CD4-positive, alpha-beta T cell treated with Interleukin-15 for 4 hours (primary cell): ENCODE results near the gene CASP8.
"Not testable (repeated sequence)": the region's sequence is repeated elsewhere in the genome, so short reads cannot be mapped to it uniquely, and the experiment has no call there.

Experiments
- DNase-seq: peaks from one replicate; pipeline ENCODE4 v3.0.0-alpha.2; 2020; ENCODE audit warnings: low spot score

CASP8 gene

DNA sequence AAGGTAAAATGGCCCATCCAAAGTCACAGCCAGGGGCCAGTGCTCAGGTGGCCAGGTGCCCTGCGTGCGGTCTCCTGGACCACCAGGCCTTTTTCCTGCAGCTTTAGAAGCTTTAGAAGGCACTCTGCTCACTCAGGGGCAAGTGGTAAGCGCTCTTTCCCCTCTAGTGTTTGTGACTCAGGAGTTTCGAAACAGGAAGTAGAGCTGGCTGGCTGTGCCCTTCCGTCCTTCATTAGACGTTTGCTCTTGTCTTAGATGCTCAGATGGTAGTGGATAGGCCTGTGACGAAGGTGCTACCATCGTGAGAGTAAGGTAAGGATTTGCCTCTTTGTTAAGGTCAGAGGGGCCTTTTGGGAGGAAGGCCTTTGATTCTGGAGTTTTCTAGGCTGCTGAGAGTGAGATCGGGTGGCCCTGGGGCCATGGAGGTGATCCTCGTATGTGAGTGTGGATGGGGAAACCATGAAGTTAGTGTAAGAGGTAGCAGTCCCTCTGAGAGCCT is at the start of gene CASP8:
Gene CASP8, plus strand, starts transcription at position 235 of the 499 bp plus-strand sequence. CDS start 5,951 bp downstream, outside the sequence.
- peak; percentile 87 for DNase-seq

DNA sequence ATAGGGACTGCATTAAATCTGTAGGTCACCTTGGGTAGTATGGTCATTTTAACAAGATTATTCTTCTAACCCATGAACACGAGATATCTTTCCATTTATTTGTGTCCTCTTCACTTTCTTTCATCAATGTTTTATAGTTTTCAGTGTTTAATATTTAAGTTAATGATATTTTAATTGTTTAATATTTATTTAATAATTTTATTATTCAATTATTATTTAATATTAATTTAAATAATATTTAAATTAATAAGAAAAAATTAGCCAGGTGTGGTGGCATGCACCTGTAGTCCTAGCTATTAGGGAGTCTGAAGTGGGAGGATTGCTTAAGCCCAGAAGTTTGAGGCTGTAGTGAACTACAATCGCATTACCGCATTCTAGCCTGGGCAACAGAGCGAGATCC is 44.4 kb upstream of the CASP8 start:
- no peak for DNase-seq

DNA sequence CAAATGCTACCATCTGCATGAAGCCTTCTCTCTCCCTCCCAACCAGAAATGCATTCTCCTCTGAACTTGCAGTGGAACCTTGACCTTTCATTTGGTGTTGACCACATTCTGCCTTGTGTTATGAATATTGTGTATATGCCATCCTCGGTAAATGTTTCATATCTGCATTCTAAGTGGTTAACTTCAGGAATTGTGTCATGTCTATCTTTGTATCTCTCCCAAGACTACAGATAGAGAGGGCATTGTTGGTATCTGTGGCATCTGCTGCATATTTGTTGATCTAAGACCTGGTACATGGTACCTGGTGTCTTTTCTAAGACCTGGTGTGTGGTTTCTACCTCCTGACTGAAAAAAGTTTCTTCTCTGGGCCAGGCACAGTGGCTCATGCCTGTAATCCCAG is 43.4 kb upstream of the CASP8 start:
- DNase-seq, result no peak

DNA sequence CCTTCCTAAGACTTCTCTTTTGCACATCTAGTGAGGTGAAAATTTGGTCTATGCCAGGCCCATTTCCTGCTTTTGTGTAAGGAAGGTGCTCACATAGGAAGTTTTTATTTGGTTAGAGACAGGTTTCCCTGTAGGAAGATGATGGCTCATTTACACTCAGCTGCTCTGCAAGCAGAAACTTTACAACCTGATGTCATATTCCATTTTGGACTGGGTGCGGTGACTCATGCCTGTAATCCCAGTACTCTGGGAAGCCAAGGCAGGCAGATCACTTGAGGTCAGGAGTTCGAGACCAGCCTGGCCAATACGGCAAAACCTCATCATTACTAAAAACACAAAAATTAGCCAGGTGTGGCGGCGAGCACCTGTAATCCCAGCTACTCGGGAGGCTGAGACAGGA is 41.6 kb upstream of the CASP8 start:
- no peak for DNase-seq

DNA sequence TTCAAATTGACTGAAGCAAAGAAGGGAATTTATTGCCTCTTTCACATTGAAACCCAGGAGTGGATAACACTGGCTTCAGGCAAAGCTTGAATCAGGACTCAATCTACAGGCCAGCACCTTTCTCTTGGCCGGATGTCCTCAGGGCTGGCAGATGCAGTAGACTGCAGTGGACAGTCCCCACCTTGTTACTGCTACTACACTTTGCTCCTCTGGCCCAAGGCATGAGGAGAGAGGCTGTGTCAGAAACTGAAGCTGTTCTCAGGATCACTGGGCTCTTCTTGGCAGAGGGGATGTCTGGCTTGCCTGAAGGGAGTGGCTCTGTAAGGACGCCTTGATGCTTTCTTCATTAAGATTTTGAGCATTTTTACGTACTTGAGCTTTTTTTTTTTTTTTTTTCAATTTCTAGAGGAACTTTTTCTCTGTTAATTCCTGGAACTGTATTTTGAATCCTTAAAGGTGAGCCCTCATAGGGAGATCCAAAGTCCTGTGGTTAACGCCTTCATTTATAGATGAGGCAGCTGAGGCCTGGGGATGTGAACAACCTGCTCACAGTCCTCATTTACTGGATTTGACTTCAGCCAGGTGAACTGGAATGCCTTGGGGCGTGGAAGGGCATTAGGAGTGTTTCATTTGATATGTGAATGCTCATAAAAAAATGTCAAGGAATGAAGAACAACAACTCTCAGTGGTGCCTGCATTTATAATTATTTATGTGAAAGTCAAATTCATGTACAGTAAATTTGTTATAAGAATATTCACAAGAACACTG is 40.8 kb upstream of the CASP8 start:
- no peak for DNase-seq

DNA sequence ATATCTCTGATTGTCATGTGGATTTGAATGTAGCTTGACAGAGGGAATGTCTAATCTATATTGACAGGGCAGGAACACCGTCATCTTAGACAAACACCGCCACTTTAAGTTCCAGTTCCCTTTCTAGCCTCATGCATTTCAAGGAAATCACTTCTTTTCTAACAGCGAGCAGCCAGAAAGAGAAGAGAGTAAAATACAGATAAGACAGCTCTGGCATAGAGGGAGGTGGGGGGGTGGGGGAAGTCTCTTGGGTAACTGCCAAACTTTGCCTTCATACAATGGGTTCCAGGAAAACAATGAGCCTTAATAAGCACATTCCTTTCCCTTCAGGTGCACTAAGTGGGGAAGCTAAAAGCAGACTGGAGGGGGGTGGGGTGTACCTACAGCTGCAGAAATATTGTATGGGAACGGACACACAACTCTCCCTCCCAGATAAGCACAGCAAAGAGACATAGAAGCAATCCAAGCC is 40.2 kb upstream of the CASP8 start:
- DNase-seq, result peak; percentile 43

DNA sequence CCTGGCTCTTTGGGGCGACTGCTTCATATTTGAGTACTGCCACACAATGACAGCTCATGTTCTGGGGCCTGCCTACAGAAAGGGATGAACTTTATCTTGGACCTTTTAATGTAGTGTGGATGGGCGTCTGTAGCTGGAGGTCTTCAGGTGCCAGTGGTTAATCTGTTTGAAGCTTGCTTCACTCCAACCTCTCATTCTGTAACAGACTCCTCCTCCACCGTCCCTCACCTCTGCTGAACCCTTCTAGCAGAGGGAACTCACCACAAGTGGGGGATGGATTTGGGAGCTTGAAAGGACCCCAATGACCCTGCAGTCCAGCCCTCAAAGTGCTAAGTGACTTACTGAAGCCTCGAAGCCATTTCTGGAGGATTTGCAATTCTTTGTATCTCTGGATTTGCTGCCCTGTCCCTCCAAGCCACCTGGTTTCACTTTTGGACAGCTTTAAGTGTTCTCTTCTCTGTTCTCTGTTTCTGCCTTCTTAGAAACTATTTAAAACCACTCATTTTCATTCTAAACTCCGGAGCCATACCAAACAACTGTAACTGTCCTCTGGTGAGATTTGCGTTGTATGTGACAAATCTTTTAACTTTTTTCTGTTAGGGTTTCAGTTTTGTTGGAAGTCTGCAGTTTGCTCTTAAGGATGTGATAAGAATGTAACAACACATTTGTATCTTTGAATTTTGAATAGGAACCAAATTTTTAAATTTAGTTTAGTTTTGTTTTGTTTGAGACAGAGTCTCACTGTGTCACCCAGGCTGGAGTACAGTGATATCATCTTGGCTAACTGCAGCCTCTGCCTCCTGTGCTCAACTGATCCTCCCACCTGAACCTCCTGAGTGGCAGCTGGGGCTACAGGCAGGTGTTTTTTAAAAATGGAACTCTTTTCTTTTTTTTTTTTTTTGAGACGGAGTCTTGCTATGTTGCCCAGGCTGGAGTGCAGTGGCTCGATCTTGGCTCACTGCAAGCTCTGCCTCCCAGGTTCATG is 37.0 kb upstream of the CASP8 start:
- no peak for DNase-seq

DNA sequence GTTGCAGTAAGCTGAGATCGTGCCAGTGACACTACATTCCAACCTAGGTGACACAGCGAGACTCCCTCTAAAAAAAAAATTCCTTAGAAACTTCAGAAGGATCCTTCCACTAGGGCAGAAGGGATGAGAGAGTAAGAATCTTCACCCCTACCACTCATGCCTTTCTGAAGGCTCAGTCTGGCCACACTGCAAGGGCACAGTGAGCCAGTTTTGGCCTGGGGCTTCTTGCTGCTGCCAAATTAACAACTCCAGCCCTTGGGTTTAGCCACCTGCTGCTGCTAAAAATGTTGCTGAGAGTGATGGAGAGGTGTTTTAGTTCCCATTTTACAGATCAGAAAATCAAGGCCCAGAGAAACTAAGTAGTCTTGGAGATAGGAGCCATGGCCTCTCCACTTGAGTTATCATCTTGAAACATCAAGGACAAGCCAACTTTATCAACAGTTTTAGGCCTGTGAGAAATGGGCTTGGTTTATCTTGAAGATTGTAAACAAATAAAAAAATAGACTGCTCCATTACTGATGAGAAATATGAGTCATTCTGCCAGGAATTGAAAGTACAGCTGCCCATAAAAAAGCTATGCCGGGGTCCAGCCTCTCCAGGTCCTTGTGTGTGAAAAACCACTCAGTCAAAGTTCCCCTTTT is 31.9 kb upstream of the CASP8 start:
- DNase-seq, result peak; percentile 41

DNA sequence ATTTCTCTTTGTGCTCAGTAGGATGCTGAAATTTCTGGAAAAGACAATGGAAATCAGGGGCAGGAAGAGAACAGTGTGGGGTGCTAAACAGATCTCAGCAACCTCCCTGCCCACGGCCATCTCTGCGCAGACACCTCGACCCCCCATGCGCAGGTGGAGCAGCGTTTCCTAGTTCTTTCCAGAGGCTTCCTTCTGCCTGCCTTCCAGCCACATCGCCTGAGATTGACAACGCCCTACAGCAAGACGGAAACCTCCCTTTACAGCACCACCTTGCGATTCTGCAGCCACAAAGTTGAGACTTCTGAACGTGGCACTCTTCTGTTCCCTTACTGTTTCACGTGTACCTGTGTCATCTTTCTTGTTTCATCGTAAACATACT is 31.4 kb upstream of the CASP8 start:
- no peak for DNase-seq

DNA sequence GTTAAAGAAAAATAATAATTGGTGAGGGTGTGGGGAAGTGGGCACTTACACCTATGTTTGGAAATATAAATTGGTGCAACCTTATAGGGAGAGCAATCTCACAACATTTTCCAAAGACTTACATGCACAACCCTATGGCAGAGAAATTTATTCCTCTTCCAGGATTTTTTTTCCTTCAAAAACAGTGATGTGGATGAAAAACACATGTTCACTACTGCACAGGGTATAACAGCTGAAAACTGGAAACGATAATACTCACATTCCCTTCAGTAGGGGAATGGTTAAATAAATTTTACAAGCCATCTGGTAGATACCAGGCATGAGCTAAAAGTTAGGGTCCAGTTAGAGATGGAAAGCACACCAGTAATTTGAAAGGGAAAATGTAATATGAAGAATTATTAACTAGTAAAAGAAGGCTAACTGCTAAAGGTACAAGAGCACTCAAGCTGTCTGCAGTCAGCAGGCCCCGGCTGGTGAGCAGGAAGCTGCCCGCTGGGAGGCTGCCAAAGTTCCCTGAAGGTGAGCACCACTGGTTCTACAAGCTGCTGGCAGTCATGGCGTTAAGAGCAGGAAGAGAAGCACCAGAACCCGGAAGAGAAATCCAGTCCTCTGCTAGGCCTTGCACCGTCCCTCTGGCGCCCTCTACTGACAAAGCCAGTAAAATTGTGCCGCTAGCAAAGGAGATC is 28.4 kb upstream of the CASP8 start:
- peak; percentile 93 for DNase-seq

DNA sequence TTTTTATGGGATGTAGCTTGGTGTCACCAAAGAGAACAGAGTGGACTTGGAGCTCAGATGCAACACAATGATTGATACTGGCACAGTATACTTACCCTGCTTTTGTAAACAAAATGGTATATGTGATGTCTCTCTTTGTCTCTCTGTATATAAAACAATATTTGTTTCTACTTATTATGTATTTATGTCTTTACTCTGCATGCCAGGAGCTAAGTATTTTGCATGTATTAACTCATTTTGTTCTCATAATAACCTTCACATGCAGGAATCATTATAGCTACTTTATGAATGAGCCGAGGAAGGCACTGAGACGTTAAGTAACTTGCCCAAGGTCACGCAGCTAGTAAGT is 27.9 kb upstream of the CASP8 start:
- no peak for DNase-seq

DNA sequence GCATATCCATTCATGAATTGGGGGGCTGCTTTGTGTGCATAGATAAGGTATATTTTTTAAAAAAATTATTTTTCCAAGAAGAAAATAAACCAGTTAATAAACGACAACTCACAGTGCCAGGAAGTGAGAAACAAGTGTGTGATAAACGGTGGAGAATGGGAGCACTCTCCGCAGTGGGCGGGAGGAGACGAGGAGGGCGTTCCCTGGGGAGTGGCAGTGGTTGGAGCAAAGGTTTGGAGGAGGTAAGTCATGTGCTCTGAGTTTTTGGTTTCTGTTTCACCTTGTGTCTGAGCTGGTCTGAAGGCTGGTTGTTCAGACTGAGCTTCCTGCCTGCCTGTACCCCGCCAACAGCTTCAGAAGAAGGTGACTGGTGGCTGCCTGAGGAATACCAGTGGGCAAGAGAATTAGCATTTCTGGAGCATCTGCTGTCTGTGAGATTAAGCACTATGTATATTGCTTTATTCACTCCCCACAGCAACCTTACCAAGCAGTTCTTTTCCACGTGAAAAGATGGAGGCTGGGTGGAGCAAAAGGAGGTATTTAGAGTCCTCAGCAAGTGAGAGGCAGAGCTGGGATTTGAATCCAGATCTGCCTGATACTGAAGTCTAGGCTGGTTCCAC is 27.0 kb upstream of the CASP8 start:
- peak; percentile 87 for DNase-seq

DNA sequence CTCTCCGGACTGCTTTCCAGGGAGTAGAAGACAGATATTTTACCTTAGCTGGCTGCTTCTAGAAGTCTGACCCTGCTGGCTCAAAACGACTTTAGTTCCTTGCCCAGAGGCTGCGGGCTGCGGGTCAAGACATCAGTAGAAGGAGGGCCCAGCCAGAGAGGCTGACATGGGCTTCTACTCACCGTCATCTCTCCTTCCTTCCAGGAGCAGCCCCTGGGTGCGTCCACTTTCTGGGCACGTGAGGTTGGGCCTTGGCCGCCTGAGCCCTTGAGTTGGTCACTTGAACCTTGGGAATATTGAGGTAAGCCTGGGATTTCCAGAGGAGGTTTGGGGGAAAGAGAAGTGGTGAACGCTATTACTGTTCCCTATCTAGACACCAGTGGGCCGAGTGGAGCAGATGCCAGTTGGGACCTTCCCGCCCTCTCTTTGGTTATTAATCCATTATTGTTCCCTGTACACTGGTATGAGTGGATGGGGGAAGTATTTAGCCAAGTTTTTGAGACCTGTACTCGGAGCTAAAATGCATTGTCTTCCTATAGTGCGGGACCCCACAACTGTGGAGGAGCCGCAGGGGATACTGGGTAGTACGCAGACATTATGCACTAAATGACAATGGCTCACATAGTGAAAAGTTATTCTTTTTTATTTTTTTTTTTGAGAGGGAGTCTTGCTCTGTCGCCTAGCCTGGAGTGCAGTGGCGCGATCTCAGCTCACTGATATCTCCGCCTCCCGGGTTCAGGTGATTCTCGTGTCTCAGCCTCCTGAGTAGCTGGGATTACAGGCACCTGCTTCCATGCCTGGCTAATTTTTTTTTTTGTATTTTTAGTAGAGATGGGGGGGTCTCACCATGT is 26.3 kb upstream of the CASP8 start:
- DNase-seq, result no peak

DNA sequence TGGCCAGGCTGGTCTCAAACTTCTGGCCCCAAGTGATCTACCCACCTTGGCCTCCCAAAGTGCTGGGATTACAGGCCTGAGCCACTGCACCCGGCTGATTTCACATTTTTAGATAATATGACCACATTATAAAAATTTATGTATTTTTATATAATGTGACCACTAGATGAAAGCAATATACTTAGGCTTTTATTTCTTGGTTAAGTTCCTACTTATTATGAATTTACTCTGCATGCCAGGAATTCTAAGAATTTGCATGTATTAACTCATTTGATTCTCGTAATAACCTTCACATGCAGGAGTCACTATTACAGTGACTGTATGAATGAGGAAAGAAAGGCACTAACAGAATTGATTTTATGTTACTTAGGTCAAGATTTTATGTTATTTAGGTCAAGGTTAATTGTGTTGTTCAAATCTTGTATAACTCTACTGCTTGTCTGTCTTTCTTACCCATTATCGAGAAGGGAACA is 25.6 kb upstream of the CASP8 start:
- peak; percentile 43 for DNase-seq

DNA sequence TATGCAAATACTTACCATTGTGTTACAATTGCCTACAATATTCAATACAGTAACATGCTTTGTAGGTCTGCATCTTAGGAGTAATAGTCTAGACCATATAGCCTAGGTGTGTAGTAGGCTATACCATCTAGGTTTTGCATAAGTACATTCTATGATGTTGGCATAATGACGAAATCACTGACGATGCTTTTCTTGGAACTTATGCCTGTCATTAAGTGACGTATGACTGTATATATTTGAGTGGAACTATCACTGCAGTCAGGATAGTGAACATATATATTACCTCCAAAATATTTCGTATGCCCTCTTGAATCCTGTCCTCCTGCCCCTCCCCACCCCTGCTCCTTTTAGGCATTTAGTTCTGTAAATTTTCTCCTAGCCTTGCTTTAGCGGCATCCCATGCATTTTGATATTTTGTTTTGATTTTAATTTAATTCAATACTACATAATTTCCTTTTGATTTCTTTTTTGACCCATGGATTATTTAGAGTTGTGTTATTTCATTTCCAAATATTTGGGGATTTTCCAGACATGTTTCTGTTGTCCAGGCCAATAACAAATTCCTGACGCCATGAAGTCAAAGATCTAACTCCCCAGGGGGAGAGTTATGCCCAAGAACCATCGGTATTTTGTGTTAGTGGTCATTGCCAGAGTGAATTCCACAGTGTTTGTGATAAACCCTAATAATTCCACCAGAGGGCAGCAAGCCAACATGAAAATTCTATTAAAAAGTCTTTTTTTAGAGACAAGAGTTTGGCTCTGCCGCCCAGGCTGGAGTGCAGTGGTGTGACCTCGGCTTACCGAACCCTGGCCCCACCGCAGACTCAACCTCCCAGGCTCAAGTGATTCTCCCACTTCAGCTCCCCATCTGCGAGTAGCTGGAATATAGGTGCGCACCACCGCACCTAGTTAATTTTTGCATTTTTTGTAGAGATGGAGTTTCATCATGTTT is 24.2 kb upstream of the CASP8 start:
- peak; percentile 81 for DNase-seq

DNA sequence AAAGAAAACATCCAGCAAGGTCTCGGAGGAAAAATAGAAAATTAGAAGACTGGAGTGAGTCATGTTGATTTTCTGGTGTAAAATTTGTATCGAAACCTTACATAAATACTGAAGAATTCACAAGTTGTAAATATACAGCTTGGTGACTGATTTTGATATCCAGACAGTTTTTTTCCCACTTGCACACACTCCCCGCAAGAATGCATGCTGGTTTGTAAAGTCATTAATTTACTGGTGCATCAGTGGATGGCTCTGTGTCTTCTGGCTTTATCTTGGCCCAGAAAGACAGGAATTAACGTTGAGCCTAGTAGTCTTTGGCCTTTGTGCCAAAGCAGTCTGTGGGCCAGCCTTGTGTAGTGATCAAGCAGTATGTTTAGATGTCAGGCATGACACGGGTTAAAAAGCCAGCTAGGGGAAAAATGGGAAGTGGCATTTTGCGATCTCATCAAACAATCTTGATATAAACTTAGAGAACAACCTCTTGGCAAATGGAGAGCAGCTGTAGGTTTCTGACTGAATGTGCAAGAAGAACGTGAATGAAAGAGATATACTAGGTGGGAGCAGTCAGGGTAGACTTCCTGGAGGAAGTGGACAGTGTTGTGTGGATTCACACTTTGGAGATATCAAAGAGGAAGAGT is 22.7 kb upstream of the CASP8 start:
- DNase-seq, result no peak

DNA sequence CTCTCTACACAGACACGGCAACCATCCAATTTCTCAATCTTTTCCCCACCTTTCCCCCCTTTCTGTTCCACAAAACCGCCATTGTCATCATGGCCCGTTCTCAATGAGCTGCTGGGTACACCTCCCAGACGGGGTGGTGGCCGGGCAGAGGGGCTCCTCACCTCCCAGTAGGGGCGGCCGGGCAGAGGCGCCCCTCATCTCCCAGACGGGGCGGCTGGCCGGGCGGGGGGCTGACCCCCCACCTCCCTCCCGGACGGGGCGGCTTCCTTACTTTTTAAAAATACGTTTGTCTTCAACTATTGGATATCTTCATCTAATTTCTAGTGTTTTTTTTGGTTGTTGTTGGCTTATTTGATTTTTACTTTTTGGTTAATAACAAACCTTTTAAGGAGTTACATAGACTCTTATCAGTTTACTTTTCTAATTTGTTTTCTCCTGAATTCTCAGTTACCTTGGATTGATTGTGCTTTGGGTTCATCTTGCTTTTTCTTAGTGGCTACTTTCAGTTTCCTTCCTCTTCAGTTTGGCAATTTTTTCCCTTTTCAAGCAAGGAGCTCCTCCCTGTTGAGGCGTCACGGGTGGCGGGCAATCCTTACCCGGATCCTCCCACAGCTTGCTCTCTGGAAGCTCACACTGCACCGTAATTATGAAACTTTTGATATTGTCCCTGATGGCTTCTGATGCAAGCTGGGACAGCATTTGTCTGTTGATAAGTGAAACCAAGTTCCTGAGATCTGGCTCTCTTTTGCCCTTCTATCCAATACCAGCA is 21.0 kb upstream of the CASP8 start:
- DNase-seq, result not testable (repeated sequence)
